Measurements from ENCODE around the gene HINT2. TPM values are rescaled to one million over a fixed set of nuclear protein-coding genes. Genes with fewer than 3 reads are reported as not detected.

HINT2 gene
- total RNA-seq, 1 experiment from 2014 or later, result 51.5 TPM

GRCh38 chr9:35826071-35826701, 11.3 kb upstream of the HINT2 start:
- ChIA-PET CTCF (interaction anchor here (0.5 to 1.6 kb wide), 5 partner anchors 36 to 180 kb away, joined by 3 to 18 read pairs (median 5); no protein-coding TSS in a partner anchor), POLR2A (ENCODE audit: low non-redundant PET) (no interaction called here)
- peaks cover 9% of the 10 kb centered on the region for H3K4me1 ChIP-seq (ENCODE audit: insufficient read depth, low read length, poor library complexity, severe bottlenecking)
- no TSS peak for BruUV-seq (replicated peaks)
- no peak overlapping the region for H3K4me3 ChIP-seq (ENCODE audit: low read depth, low read length, poor library complexity, severe bottlenecking)
- no peaks in the 10 kb centered on the region for H3K36me3 ChIP-seq (ENCODE audit: insufficient read depth, low read length, poor library complexity, severe bottlenecking)
- no peaks in the 10 kb centered on the region for H3K27me3 ChIP-seq (replicated peaks; ENCODE audit: insufficient read depth, low read depth, low read length, poor library complexity)
- peak; percentile 79 for DNase-seq (ENCODE audit: low spot score)
- TF ChIP-seq CTCF (conservative IDR thresholded peaks at IDR 0.05; ENCODE audit: low read depth, low read length) (peak; percentile 89), EZH2 (IDR thresholded peaks at IDR 0.05; ENCODE audit: borderline replicate concordance, low read depth, low read length, poor library complexity, severe bottlenecking) (no peak)
- intact Hi-C loops (cut with micrococcal nuclease; ENCODE audit: unreplicated experiment), result loop anchor here (1.0 to 5.0 kb wide), 2 partner anchors 36 to 56 kb away; no protein-coding TSS in a partner anchor
- no peak overlapping the region for H3K27ac ChIP-seq (ENCODE audit: low read depth, low read length, poor library complexity, severe bottlenecking)
- H3K9me3 ChIP-seq (ENCODE audit: low read depth, low read length, poor library complexity, severe bottlenecking), result no peaks in the 10 kb centered on the region

GRCh38 chr9:35822926-35823325, 8.1 kb upstream of the HINT2 start:
- TF ChIP-seq CTCF (conservative IDR thresholded peaks at IDR 0.05; ENCODE audit: low read depth, low read length) (no peak), EZH2 (IDR thresholded peaks at IDR 0.05; ENCODE audit: borderline replicate concordance, low read depth, low read length, poor library complexity, severe bottlenecking) (no peak)
- no peaks in the 10 kb centered on the region for H3K27me3 ChIP-seq (replicated peaks; ENCODE audit: insufficient read depth, low read depth, low read length, poor library complexity)
- ChIA-PET CTCF (no interaction called here), POLR2A (ENCODE audit: low non-redundant PET) (no interaction called here)
- no peak for DNase-seq (ENCODE audit: low spot score)
- no peaks in the 10 kb centered on the region for H3K4me1 ChIP-seq (ENCODE audit: insufficient read depth, low read length, poor library complexity, severe bottlenecking)
- BruUV-seq (replicated peaks), result no TSS peak
- no peaks in the 10 kb centered on the region for H3K36me3 ChIP-seq (ENCODE audit: insufficient read depth, low read length, poor library complexity, severe bottlenecking)
- no peak overlapping the region for H3K27ac ChIP-seq (ENCODE audit: low read depth, low read length, poor library complexity, severe bottlenecking)
- intact Hi-C loops (cut with micrococcal nuclease; ENCODE audit: unreplicated experiment), result no loop called here
- no peaks in the 10 kb centered on the region for H3K9me3 ChIP-seq (ENCODE audit: low read depth, low read length, poor library complexity, severe bottlenecking)
- no peak overlapping the region for H3K4me3 ChIP-seq (ENCODE audit: low read depth, low read length, poor library complexity, severe bottlenecking)

GRCh38 chr9:35820076-35820475, 5.2 kb upstream of the HINT2 start:
- no peak for DNase-seq (ENCODE audit: low spot score)
- POLR2A ChIA-PET (ENCODE audit: low non-redundant PET), result no interaction called here
- CTCF ChIA-PET, result no interaction called here
- intact Hi-C loops (cut with micrococcal nuclease; ENCODE audit: unreplicated experiment), result no loop called here
- Histone ChIP-seq H3K4me3 (ENCODE audit: low read depth, low read length, poor library complexity, severe bottlenecking) (no peak overlapping the region), H3K27me3 (replicated peaks; ENCODE audit: insufficient read depth, low read depth, low read length, poor library complexity) (no peaks in the 10 kb centered on the region), H3K36me3 (ENCODE audit: insufficient read depth, low read length, poor library complexity, severe bottlenecking) (no peaks in the 10 kb centered on the region), H3K4me1 (ENCODE audit: insufficient read depth, low read length, poor library complexity, severe bottlenecking) (no peaks in the 10 kb centered on the region), H3K27ac (ENCODE audit: low read depth, low read length, poor library complexity, severe bottlenecking) (no peak overlapping the region), H3K9me3 (ENCODE audit: low read depth, low read length, poor library complexity, severe bottlenecking) (no peaks in the 10 kb centered on the region)
- TF ChIP-seq EZH2 (IDR thresholded peaks at IDR 0.05; ENCODE audit: borderline replicate concordance, low read depth, low read length, poor library complexity, severe bottlenecking) (no peak), CTCF (conservative IDR thresholded peaks at IDR 0.05; ENCODE audit: low read depth, low read length) (no peak)
- BruUV-seq (replicated peaks), result no TSS peak

All from A673 (cell line).